ENCODE measurements around the gene CCT6B.
"Not testable (repeated sequence)": the region's sequence is repeated elsewhere in the genome, so short reads cannot be mapped to it uniquely, and the experiment has no call there.

The CCT6B gene

GRCh38 chr17:34979153-34979552, 17.9 kb upstream of the CCT6B start:
- Histone ChIP-seq H3K27me3 (ENCODE audit: insufficient read depth, low read length, poor library complexity) (no peaks in the 10 kb centered on the region), H3K79me1 (ENCODE audit: low read length) (peaks cover 10% of the 10 kb centered on the region), H4K5ac (ENCODE audit: low read length) (no peak overlapping the region), H3K4me2 (ENCODE audit: low read length) (no peak overlapping the region), H3K4me3 (ENCODE audit: low read length) (no peak overlapping the region), H2BK5ac (ENCODE audit: low read length) (no peak overlapping the region), H2BK15ac (replicated peaks; ENCODE audit: low read depth) (no peak overlapping the region), H3K56ac (ENCODE audit: low read length) (peak overlapping the region; percentile 17), H2BK120ac (ENCODE audit: low read depth, low read length) (no peak overlapping the region), H3K9ac (ENCODE audit: low read length) (no peak overlapping the region), H3K27ac (ENCODE audit: low read depth, low read length) (no peak overlapping the region), H2AK5ac (ENCODE audit: low read length) (peak overlapping the region; percentile 34), H3K18ac (ENCODE audit: low read length) (no peak overlapping the region), H3K23ac (ENCODE audit: low read length) (no peak overlapping the region), H3K79me2 (ENCODE audit: control insufficient read depth, insufficient read depth, low read length) (peaks cover 19% of the 10 kb centered on the region), H4K8ac (ENCODE audit: low read depth, low read length) (no peak overlapping the region), H3K36me3 (ENCODE audit: control insufficient read depth, insufficient read depth, low read length) (peaks cover 3% of the 10 kb centered on the region), H3K4me1 (ENCODE audit: control insufficient read depth, low read depth, low read length) (peaks cover 4% of the 10 kb centered on the region), H3K4ac (ENCODE audit: low read depth, low read length) (no peak overlapping the region)
- 100% methylated on average over 1 of the region's 7 CpGs for WGBS (ENCODE audit: extremely low coverage, insufficient coverage, low lambda C conversion rate)
- DNase-seq = no peak

- Histone ChIP-seq H2BK15ac (replicated peaks; ENCODE audit: low read depth) (no peak overlapping the region), H3K4me3 (ENCODE audit: low read length) (no peak overlapping the region), H3K18ac (ENCODE audit: low read length) (no peak overlapping the region), H3K79me1 (ENCODE audit: low read length) (no peaks in the 10 kb centered on the region), H3K27ac (ENCODE audit: low read depth, low read length) (no peak overlapping the region), H4K5ac (ENCODE audit: low read length) (no peak overlapping the region), H3K23ac (ENCODE audit: low read length) (no peak overlapping the region), H3K4ac (ENCODE audit: low read depth, low read length) (no peak overlapping the region), H3K4me1 (ENCODE audit: control insufficient read depth, low read depth, low read length) (peaks cover 4% of the 10 kb centered on the region), H3K9ac (ENCODE audit: low read length) (no peak overlapping the region), H2AK5ac (ENCODE audit: low read length) (no peak overlapping the region), H2BK120ac (ENCODE audit: low read depth, low read length) (no peak overlapping the region), H3K27me3 (ENCODE audit: insufficient read depth, low read length, poor library complexity) (no peaks in the 10 kb centered on the region), H4K8ac (ENCODE audit: low read depth, low read length) (no peak overlapping the region), H3K4me2 (ENCODE audit: low read length) (no peak overlapping the region), H3K79me2 (ENCODE audit: control insufficient read depth, insufficient read depth, low read length) (no peaks in the 10 kb centered on the region), H3K36me3 (ENCODE audit: control insufficient read depth, insufficient read depth, low read length) (no peaks in the 10 kb centered on the region), H3K56ac (ENCODE audit: low read length) (peak overlapping the region; percentile 39), H2BK5ac (ENCODE audit: low read length) (no peak overlapping the region)
- peak; percentile 72 for DNase-seq
- no CpG with 5 or more reads among the region's 3 CpGs for WGBS (ENCODE audit: extremely low coverage, insufficient coverage, low lambda C conversion rate)
These were observed 13.8 kb upstream of the CCT6B start for GRCh38 chr17:34974794-34975785.

- Histone ChIP-seq H3K79me1 (ENCODE audit: low read length) (no peaks in the 10 kb centered on the region), H3K18ac (ENCODE audit: low read length) (no peak overlapping the region), H3K4me2 (ENCODE audit: low read length) (no peak overlapping the region), H3K56ac (ENCODE audit: low read length) (no peak overlapping the region), H3K36me3 (ENCODE audit: control insufficient read depth, insufficient read depth, low read length) (no peaks in the 10 kb centered on the region), H3K79me2 (ENCODE audit: control insufficient read depth, insufficient read depth, low read length) (no peaks in the 10 kb centered on the region), H2BK120ac (ENCODE audit: low read depth, low read length) (no peak overlapping the region), H3K23ac (ENCODE audit: low read length) (no peak overlapping the region), H3K27me3 (ENCODE audit: insufficient read depth, low read length, poor library complexity) (no peaks in the 10 kb centered on the region), H3K4me1 (ENCODE audit: control insufficient read depth, low read depth, low read length) (peaks cover 4% of the 10 kb centered on the region), H2BK5ac (ENCODE audit: low read length) (no peak overlapping the region), H3K4ac (ENCODE audit: low read depth, low read length) (no peak overlapping the region), H4K8ac (ENCODE audit: low read depth, low read length) (no peak overlapping the region), H2BK15ac (replicated peaks; ENCODE audit: low read depth) (no peak overlapping the region), H2AK5ac (ENCODE audit: low read length) (no peak overlapping the region), H4K5ac (ENCODE audit: low read length) (no peak overlapping the region), H3K27ac (ENCODE audit: low read depth, low read length) (no peak overlapping the region), H3K9ac (ENCODE audit: low read length) (no peak overlapping the region), H3K4me3 (ENCODE audit: low read length) (no peak overlapping the region)
- no peak for DNase-seq
- no CpG with 5 or more reads among the region's 2 CpGs for WGBS (ENCODE audit: extremely low coverage, insufficient coverage, low lambda C conversion rate)
These were observed 12.9 kb upstream of the CCT6B start for GRCh38 chr17:34974179-34974578.

GRCh38 chr17:34958438-34958837, 2.8 kb downstream of the CCT6B start:
- peaks cover 7% of the 10 kb centered on the region for H3K79me1 ChIP-seq (ENCODE audit: low read length)
- H2BK15ac ChIP-seq (replicated peaks; ENCODE audit: low read depth) = no peak overlapping the region
- H4K8ac ChIP-seq (ENCODE audit: low read depth, low read length) = no peak overlapping the region
- no peak overlapping the region for H2AK5ac ChIP-seq (ENCODE audit: low read length)
- no peak overlapping the region for H4K5ac ChIP-seq (ENCODE audit: low read length)
- no peaks in the 10 kb centered on the region for H3K36me3 ChIP-seq (ENCODE audit: control insufficient read depth, insufficient read depth, low read length)
- H3K4ac ChIP-seq (ENCODE audit: low read depth, low read length) = no peak overlapping the region
- H2BK120ac ChIP-seq (ENCODE audit: low read depth, low read length) = no peak overlapping the region
- no peaks in the 10 kb centered on the region for H3K27me3 ChIP-seq (ENCODE audit: insufficient read depth, low read length, poor library complexity)
- H3K56ac ChIP-seq (ENCODE audit: low read length) = no peak overlapping the region
- no peak overlapping the region for H2BK5ac ChIP-seq (ENCODE audit: low read length)
- H3K4me2 ChIP-seq (ENCODE audit: low read length) = no peak overlapping the region
- no peak overlapping the region for H3K27ac ChIP-seq (ENCODE audit: low read depth, low read length)
- no peak overlapping the region for H3K18ac ChIP-seq (ENCODE audit: low read length)
- no CpG with 5 or more reads among the region's 1 CpG for WGBS (ENCODE audit: extremely low coverage, insufficient coverage, low lambda C conversion rate)
- no peak overlapping the region for H3K23ac ChIP-seq (ENCODE audit: low read length)
- no peak overlapping the region for H3K9ac ChIP-seq (ENCODE audit: low read length)
- no peak overlapping the region for H3K4me3 ChIP-seq (ENCODE audit: low read length)
- H3K4me1 ChIP-seq (ENCODE audit: control insufficient read depth, low read depth, low read length) = peaks cover 5% of the 10 kb centered on the region
- peaks cover 12% of the 10 kb centered on the region for H3K79me2 ChIP-seq (ENCODE audit: control insufficient read depth, insufficient read depth, low read length)
- DNase-seq = no peak

- H3K4me3 ChIP-seq (ENCODE audit: low read length); H3K4me2 ChIP-seq (ENCODE audit: low read length); H3K79me2 ChIP-seq (ENCODE audit: control insufficient read depth, insufficient read depth, low read length); H2BK15ac ChIP-seq (replicated peaks; ENCODE audit: low read depth); H3K4ac ChIP-seq (ENCODE audit: low read depth, low read length); H3K23ac ChIP-seq (ENCODE audit: low read length); H2BK5ac ChIP-seq (ENCODE audit: low read length); H2AK5ac ChIP-seq (ENCODE audit: low read length); DNase-seq; H3K36me3 ChIP-seq (ENCODE audit: control insufficient read depth, insufficient read depth, low read length); H3K18ac ChIP-seq (ENCODE audit: low read length); H3K79me1 ChIP-seq (ENCODE audit: low read length); H3K9ac ChIP-seq (ENCODE audit: low read length); H3K56ac ChIP-seq (ENCODE audit: low read length); H4K8ac ChIP-seq (ENCODE audit: low read depth, low read length); H3K4me1 ChIP-seq (ENCODE audit: control insufficient read depth, low read depth, low read length); H3K27me3 ChIP-seq (ENCODE audit: insufficient read depth, low read length, poor library complexity); H2BK120ac ChIP-seq (ENCODE audit: low read depth, low read length); H4K5ac ChIP-seq (ENCODE audit: low read length); H3K27ac ChIP-seq (ENCODE audit: low read depth, low read length): not testable (repeated sequence)
- WGBS (ENCODE audit: extremely low coverage, insufficient coverage, low lambda C conversion rate) = no CpG with 5 or more reads among the region's 4 CpGs
These were observed 10.5 kb downstream of the CCT6B start for GRCh38 chr17:34950780-34951179.
